ENCODE measurements around the gene RPL32. TPM values are rescaled to one million over a fixed set of nuclear protein-coding genes. Genes with fewer than 3 reads are reported as not detected.
A peak's percentile ranks its signal among the peaks of the same experiment; 100 is the strongest.

RPL32 gene
- total and polyA plus RNA-seq, 4 donors: 218 to 1,124 (median 577) TPM

GRCh38 chr3:12868039-12869034, 27.0 kb upstream of the RPL32 start:
- H3K27me3 ChIP-seq (ENCODE audit: control insufficient read depth in 4 of 4, insufficient read depth in 4 of 4, low read length in 3 of 4): no peaks in the 10 kb centered on the region
- peaks cover 0 to 24% (median 11%) of the 10 kb centered on the region in 4 donors for H3K4me1 ChIP-seq (ENCODE audit: control insufficient read depth in 4 of 4, insufficient read depth in 4 of 4, low read length in 3 of 4)
- WGBS: 41% methylated on average over 45 of the region's 45 CpGs
- H3K36me3 ChIP-seq (ENCODE audit: control insufficient read depth in 4 of 4, insufficient read depth in 3 of 4, low read depth in 1 of 4, low read length in 3 of 4): no peaks in the 10 kb centered on the region
- peak; percentile 81 for DNase-seq (ENCODE audit: low spot score)
- no peaks in the 10 kb centered on the region for H3K9me3 ChIP-seq (ENCODE audit: control insufficient read depth in 4 of 4, low read length in 3 of 4)
- no peak overlapping the region for H3K9ac ChIP-seq (ENCODE audit: low read depth in 1 of 2, low read length in 2 of 2)
- H3K27ac ChIP-seq (ENCODE audit: low read depth in 1 of 2, low read length in 2 of 2): no peak overlapping the region
- peak; percentile 93 to 94 for TF ChIP-seq RAD21 (IDR thresholded peaks at IDR 0.05)
- no peak for TF ChIP-seq HNF4G (IDR thresholded peaks at IDR 0.05)
- peak; percentile 94 for TF ChIP-seq CTCF (IDR thresholded peaks at IDR 0.05; ENCODE audit: low read depth, low read length, missing input control)
- no peak for TF ChIP-seq HNF4A (conservative IDR thresholded peaks at IDR 0.05)
- TF ChIP-seq YY1 (IDR thresholded peaks at IDR 0.05): no peak
- H3K4me3 ChIP-seq (ENCODE audit: low read depth in 1 of 3, low read length in 3 of 3): no peak overlapping the region

DNA sequence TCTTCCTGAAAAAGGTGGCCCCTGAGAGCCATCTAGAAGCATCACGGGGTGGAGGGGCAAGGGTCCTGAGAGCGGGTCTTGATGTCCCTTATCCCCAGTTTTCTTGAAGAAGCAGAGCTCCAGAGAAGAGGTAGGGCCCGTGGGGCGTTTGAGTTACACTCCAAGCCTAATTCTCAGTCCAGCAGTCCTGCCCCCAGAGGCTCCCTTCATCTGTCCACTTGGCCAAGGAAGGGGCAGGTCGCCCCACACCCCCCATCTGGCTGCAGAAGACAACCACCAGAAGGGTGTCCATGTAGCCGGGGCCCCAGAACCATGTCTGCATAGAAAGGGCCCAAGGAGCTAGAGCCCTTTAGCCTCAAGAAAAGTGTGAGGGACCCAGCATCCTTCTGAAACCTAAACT, 25.5 kb upstream of the RPL32 start:
- no peak for DNase-seq (ENCODE audit: low spot score)
- Histone ChIP-seq H3K36me3 (ENCODE audit: control insufficient read depth in 4 of 4, insufficient read depth in 3 of 4, low read depth in 1 of 4, low read length in 3 of 4) (no peaks in the 10 kb centered on the region), H3K9me3 (ENCODE audit: control insufficient read depth in 4 of 4, low read length in 3 of 4) (no peaks in the 10 kb centered on the region), H3K9ac (ENCODE audit: low read depth in 1 of 2, low read length in 2 of 2) (no peak overlapping the region), H3K27me3 (ENCODE audit: control insufficient read depth in 4 of 4, insufficient read depth in 4 of 4, low read length in 3 of 4) (no peaks in the 10 kb centered on the region), H3K4me3 (ENCODE audit: low read depth in 1 of 3, low read length in 3 of 3) (no peak overlapping the region), H3K4me1 (ENCODE audit: control insufficient read depth in 4 of 4, insufficient read depth in 4 of 4, low read length in 3 of 4) (peaks cover 0 to 22% (median 9%) of the 10 kb centered on the region in 4 donors), H3K27ac (ENCODE audit: low read depth in 1 of 2, low read length in 2 of 2) (no peak overlapping the region)
- 86% methylated on average over 6 of the region's 6 CpGs for WGBS
- TF ChIP-seq MAX (IDR thresholded peaks at IDR 0.05): no peak
- no peak for TF ChIP-seq TAF1 (conservative IDR thresholded peaks at IDR 0.05)
- TF ChIP-seq YY1 (IDR thresholded peaks at IDR 0.05): no peak
- TF ChIP-seq FOXA2 (IDR thresholded peaks at IDR 0.05): no peak
- no peak for TF ChIP-seq HNF4G (IDR thresholded peaks at IDR 0.05)
- TF ChIP-seq RAD21 (IDR thresholded peaks at IDR 0.05): no peak
- no peak for TF ChIP-seq RXRA (IDR thresholded peaks at IDR 0.05)
- no peak for TF ChIP-seq FOXA1 (IDR thresholded peaks at IDR 0.05)
- TF ChIP-seq GABPA (IDR thresholded peaks at IDR 0.05 in 1 of 2, conservative IDR thresholded peaks at IDR 0.05 in 1 of 2): no peak
- no peak for TF ChIP-seq NR2F2 (IDR thresholded peaks at IDR 0.05)
- no peak for TF ChIP-seq JUND (IDR thresholded peaks at IDR 0.05)
- TF ChIP-seq REST (IDR thresholded peaks at IDR 0.05): no peak
- TF ChIP-seq, protein P1, sequence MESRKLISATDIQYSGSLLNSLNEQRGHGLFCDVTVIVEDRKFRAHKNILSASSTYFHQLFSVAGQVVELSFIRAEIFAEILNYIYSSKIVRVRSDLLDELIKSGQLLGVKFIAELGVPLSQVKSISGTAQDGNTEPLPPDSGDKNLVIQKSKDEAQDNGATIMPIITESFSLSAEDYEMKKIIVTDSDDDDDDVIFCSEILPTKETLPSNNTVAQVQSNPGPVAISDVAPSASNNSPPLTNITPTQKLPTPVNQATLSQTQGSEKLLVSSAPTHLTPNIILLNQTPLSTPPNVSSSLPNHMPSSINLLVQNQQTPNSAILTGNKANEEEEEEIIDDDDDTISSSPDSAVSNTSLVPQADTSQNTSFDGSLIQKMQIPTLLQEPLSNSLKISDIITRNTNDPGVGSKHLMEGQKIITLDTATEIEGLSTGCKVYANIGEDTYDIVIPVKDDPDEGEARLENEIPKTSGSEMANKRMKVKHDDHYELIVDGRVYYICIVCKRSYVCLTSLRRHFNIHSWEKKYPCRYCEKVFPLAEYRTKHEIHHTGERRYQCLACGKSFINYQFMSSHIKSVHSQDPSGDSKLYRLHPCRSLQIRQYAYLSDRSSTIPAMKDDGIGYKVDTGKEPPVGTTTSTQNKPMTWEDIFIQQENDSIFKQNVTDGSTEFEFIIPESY (IDR thresholded peaks at IDR 0.05): no peak
- no peak for TF ChIP-seq EGR1 (IDR thresholded peaks at IDR 0.05; ENCODE audit: low read depth in 2 of 2)
- TF ChIP-seq HNF4A (conservative IDR thresholded peaks at IDR 0.05): no peak
- no peak for TF ChIP-seq SP1 (IDR thresholded peaks at IDR 0.05)
- TF ChIP-seq, protein P2, sequence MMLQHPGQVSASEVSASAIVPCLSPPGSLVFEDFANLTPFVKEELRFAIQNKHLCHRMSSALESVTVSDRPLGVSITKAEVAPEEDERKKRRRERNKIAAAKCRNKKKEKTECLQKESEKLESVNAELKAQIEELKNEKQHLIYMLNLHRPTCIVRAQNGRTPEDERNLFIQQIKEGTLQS (IDR thresholded peaks at IDR 0.05): no peak
- no peak for TF ChIP-seq CTCF (IDR thresholded peaks at IDR 0.05; ENCODE audit: low read depth, low read length, missing input control)
